Measurements from ENCODE around the gene SUPT20HL2. TPM values are rescaled to one million over a fixed set of nuclear protein-coding genes. Genes with fewer than 3 reads are reported as not detected.

The SUPT20HL2 gene
- total RNA-seq, 1 donor from 2014 or later = not detected

- Histone ChIP-seq H3K9me3 (replicated peaks) (no peaks in the 10 kb centered on the region), H3K36me3 (no peaks in the 10 kb centered on the region), H3K4me3 (no peak overlapping the region), H3K27ac (replicated peaks) (peak overlapping the region; percentile 19), H3K27me3 (ENCODE audit: low read depth) (no peaks in the 10 kb centered on the region), H3K4me1 (no peaks in the 10 kb centered on the region)
- DNase-seq = no peak
- intact Hi-C loops (cut with micrococcal nuclease) = no loop called here
- TF ChIP-seq, protein P1, sequence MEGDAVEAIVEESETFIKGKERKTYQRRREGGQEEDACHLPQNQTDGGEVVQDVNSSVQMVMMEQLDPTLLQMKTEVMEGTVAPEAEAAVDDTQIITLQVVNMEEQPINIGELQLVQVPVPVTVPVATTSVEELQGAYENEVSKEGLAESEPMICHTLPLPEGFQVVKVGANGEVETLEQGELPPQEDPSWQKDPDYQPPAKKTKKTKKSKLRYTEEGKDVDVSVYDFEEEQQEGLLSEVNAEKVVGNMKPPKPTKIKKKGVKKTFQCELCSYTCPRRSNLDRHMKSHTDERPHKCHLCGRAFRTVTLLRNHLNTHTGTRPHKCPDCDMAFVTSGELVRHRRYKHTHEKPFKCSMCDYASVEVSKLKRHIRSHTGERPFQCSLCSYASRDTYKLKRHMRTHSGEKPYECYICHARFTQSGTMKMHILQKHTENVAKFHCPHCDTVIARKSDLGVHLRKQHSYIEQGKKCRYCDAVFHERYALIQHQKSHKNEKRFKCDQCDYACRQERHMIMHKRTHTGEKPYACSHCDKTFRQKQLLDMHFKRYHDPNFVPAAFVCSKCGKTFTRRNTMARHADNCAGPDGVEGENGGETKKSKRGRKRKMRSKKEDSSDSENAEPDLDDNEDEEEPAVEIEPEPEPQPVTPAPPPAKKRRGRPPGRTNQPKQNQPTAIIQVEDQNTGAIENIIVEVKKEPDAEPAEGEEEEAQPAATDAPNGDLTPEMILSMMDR (IDR thresholded peaks at IDR 0.05; ENCODE audit: borderline replicate concordance) = no peak
These were observed 21.5 kb downstream of the SUPT20HL2 start for GRCh38 chrX:24292353-24292752.

DNA sequence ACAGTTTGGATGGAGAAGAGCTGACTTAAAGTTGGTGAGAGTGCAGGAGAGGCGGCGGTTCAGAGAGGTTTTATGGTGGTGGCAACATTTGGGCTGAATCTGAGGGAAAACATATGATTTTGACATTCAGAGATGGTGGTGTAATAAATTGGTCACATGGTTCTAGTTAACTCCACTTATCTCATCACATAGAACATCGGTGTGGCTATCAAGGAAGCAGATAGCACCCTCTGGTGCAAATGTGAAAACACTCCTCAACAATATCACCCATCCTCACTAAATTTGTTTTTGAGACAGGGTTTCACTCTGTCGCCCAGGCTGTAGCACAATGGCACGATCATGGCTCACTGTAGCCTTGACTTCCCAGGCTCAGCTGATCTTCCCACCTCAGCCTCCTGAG, 28.8 kb downstream of the SUPT20HL2 start:
- Histone ChIP-seq H3K4me3 (no peak overlapping the region), H3K36me3 (no peaks in the 10 kb centered on the region), H3K4me1 (no peaks in the 10 kb centered on the region), H3K27ac (replicated peaks) (no peak overlapping the region), H3K27me3 (ENCODE audit: low read depth) (no peaks in the 10 kb centered on the region), H3K9me3 (replicated peaks) (no peaks in the 10 kb centered on the region)
- intact Hi-C loops (cut with micrococcal nuclease) = no loop called here
- no peak for DNase-seq
- TF ChIP-seq, protein P1 (IDR thresholded peaks at IDR 0.05; ENCODE audit: borderline replicate concordance) = no peak

DNA sequence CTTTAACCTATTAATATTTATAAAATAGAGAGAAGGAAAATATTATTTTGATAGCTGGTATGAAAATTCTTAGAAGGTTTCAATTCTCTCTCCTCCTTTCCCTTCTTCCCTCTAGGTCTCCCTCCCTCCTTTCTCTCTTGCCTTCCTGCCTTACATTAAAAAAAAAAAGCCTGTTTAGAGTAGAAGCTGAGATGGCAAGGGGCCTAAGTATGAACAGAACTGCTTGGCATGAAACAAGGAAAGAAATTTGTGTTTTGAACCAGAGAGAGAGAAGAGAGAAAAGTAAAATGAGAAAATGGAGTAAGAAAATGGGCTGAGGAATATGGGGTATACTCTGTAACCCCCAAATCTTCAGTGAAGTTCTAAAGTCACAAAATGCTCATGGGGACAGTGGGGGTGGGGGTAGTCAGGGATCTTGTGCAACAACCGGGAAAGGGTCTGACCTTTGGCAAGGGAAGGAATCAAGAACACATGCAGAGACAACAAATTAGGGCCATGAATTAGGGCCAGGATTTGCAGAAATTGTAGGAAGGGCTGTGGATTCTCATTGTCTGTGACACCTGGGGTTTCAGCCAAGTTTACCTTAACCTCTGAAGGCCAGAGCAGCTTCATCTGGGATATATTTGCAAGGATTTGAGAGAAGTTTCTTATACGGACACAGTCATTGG, 30.6 kb downstream of the SUPT20HL2 start:
- intact Hi-C loops (cut with micrococcal nuclease) = no loop called here
- Histone ChIP-seq H3K36me3 (no peaks in the 10 kb centered on the region), H3K4me1 (no peaks in the 10 kb centered on the region), H3K27me3 (ENCODE audit: low read depth) (no peaks in the 10 kb centered on the region), H3K27ac (replicated peaks) (peak overlapping the region; percentile 30), H3K4me3 (no peak overlapping the region), H3K9me3 (replicated peaks) (no peaks in the 10 kb centered on the region)
- TF ChIP-seq, protein P1 (IDR thresholded peaks at IDR 0.05; ENCODE audit: borderline replicate concordance) = no peak
- DNase-seq = no peak

- peak overlapping the region; percentile 30 for H3K27ac ChIP-seq (replicated peaks)
- no peak overlapping the region for H3K4me3 ChIP-seq
- intact Hi-C loops (cut with micrococcal nuclease) = no loop called here
- TF ChIP-seq, protein P1 (IDR thresholded peaks at IDR 0.05; ENCODE audit: borderline replicate concordance) = no peak
- no peaks in the 10 kb centered on the region for H3K27me3 ChIP-seq (ENCODE audit: low read depth)
- no peaks in the 10 kb centered on the region for H3K9me3 ChIP-seq (replicated peaks)
- no peaks in the 10 kb centered on the region for H3K36me3 ChIP-seq
- no peak for DNase-seq
- H3K4me1 ChIP-seq = no peaks in the 10 kb centered on the region
These were observed 31.3 kb downstream of the SUPT20HL2 start for GRCh38 chrX:24282381-24283126.

DNA sequence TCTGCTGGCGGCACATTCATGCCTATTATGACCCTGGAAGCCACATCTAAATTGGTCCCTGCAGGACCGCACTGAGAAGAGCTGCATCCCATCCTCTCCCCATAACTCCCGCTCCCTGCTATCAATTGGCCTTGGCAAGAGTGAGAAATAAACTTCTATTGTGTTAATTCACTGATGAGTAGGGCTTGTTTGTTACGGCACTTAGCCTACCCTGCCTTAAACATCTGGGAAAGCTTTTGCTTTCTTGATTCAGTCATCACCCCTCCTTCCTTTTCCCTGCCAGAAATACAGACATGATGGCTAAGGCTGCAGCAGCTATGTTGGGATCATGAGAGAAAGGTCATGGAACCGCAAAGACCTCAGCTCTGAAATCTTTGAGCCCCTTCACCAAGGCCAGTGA, 36.5 kb downstream of the SUPT20HL2 start:
- Histone ChIP-seq H3K9me3 (replicated peaks) (no peaks in the 10 kb centered on the region), H3K4me1 (no peaks in the 10 kb centered on the region), H3K4me3 (no peak overlapping the region), H3K27me3 (ENCODE audit: low read depth) (no peaks in the 10 kb centered on the region), H3K27ac (replicated peaks) (no peak overlapping the region), H3K36me3 (no peaks in the 10 kb centered on the region)
- TF ChIP-seq, protein P1 (IDR thresholded peaks at IDR 0.05; ENCODE audit: borderline replicate concordance) = no peak
- intact Hi-C loops (cut with micrococcal nuclease) = no loop called here
- DNase-seq = no peak
